Stimulated activated CD4-positive, alpha-beta T cell treated with anti-CD3 and anti-CD28 coated beads, TNF-alpha, amount 100 ng/mL, for 4 hours (primary cell): ENCODE results near the gene RBMS3.

Source experiments
- DNase-seq, 3 experiments: peaks; one replicate each; pipeline ENCODE4 v3.0.0-alpha.2; 2020; ENCODE audit warnings: low read depth in 3 of 3

Gene RBMS3

DNA sequence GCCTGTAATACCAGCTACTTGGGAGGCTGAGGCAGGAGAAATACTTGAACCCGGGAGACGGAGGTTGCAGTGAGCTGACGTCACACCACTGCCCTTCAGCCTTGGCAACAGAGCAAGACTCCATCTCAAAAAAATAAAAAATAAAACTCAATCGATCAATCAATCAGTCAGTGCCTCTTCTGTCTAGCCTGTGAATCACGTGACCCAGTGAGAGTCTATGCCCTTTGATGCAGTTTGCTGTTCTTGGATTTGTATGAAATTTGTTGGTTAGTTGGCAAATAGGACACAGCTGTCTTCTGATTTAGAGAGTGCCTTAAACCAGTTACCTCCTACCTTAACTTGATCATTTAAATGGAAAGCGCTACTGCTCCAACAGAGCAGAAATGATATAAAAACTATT is 3.6 kb upstream of the RBMS3 start:
- no peak for DNase-seq

DNA sequence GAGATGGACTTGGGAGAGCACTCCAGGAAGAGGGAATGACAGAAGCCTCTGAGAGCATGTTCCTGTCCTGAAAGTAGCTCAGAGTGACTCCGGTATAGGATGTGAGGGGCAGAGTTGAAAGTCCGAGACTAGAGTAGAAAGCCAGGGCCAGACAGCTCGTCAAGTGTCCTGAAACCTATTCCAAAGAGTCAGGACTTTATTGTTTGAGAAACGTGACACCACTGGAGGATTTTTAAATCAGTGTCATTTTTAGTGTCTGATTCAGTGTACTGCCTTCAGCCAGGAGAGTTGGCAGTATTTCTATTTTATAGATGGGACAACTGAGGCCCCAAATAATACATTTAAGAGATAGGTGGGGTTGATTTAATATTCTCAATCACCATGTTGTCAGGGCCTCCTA is 1.6 kb upstream of the RBMS3 start:
- no peak for DNase-seq

DNA sequence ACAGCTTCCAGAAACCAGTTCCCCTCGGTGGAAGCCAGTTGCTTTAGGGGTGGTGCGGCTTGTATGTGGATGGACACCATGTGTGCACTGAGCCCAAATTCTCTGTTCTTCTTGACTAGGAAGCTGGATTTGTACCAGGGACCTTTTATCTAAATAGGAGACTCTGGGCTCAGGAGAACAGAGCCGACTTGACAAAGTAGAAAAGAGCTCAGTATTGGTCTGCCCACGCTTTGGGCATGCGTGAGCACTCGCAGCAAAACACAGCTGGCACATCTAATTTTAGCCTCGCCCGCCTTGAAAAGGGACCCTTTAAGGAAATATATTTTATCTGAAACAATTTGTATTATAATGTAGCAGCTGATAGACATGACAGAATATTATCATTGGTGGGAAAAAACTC is 1.1 kb upstream of the RBMS3 start:
- no peak for DNase-seq

GRCh38 chr3:29281094-29281343 is 148 bp downstream of the RBMS3 start:
- no peak for DNase-seq

DNA sequence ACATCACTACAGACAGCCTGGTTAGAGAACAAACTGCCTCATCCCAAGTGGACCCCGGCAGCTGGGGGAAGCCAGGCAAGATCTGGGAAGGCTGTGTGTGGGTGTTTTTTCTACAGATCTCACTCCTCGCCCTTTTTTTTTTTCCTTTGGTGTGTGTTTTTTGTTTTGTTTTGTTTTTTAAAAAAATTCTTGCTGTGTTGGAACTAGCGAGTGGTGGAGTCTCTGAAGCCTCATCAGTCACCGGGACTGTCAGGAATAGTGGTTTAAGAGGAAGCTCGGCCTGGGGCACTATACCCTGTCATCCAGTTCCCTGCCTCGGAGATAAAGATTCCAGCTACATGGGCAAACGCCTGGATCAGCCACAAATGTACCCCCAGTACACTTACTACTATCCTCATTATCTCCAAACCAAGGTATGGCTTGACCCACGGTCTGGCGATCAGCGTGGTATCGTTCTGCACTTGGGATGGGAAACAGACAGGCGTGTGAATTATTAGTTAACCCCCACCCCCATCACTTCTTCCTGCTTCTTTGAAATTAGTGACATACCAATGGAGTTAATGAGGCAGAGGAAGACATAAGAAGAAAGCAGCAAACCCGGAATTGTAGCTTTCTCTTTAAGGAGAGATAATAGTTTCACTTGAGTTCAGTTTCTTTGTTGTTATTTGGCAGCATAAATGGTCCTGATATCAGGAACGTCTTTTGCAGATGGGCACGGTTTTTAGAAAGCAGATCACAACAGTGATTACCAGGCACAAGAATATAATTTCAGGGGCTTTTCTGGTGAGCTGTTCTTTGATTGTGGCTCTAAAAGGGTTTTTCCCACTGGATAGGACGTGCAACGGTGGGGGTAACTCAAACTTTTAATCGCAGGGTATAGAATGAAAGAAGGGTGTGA is 722 bp downstream of the RBMS3 start:
- DNase-seq = no peak

- no peak for DNase-seq
Measured at GRCh38 chr3:29282427-29283230, 1.8 kb downstream of the RBMS3 start.

GRCh38 chr3:29283231-29284119 is 2.6 kb downstream of the RBMS3 start:
- no peak for DNase-seq

- no peak for DNase-seq
Measured at GRCh38 chr3:29284497-29284896, 3.6 kb downstream of the RBMS3 start.

DNA sequence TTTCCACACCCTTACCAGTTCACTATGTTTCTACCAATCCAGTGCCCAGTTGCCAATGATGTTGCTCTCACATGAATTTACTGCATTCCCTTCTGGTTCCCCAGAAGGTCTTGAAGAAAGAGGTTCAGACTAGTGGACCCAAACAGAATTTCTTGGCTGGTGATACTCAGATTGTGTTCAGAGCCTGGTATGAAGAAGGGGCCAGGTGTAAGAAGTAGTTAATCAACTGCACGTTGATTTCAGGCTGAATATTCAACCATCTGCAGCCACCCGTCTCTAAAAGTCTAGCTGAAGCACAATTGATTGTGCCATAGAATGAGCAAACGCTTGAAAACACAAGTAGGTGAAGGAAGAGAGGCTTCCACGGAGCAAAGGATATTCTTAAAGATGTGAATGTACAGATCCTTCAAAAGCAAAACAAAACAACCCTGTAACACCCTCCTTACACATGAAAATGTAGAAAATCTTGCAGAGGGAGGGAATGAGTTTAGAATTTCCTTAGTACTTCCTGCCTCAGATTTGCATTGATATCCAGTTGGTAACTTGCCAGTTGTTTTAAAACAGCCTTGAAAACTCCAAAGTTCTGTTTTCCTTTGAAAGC is 4.7 kb downstream of the RBMS3 start:
- DNase-seq = no peak

- no peak for DNase-seq
Measured at GRCh38 chr3:29286478-29287240, 5.8 kb downstream of the RBMS3 start.

DNA sequence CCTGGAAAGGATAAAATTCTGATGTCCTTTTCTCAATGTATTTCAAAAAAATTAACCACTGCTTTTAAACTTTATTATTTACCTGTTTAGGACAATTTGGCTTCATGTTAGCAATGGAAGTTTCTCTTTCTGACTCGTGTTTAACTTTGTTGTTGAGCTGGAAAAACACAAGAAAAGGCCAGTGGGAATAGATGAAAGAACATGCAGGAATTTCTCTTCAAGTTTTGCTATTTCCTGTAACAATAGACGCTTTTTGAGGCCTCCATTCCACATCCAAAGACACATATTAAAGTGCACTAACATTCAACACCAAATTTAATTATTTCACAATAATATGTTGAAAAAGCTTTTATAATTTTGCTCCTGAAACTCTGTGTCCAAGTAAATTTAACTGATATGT is 9.7 kb downstream of the RBMS3 start:
- DNase-seq = no peak

- DNase-seq = no peak
Measured at GRCh38 chr3:29291260-29291981, 10.6 kb downstream of the RBMS3 start.

DNA sequence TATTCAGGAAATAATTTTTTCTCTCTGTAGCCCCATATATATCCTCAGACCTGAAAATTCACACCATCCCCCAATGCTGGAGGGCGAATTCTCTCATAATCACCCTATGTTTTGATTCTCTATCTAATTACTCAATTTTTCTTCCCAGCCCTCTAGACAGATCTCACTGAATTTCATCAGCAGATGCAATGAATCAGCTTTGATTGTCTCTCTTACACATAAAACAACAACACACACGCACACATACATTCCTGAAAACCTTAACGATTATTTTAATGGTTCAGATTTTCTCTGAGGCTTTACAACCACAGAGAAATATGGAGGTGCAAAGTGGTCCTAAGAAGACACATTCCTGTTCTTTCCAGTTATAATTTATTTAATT is 11.1 kb downstream of the RBMS3 start:
- DNase-seq = no peak

DNA sequence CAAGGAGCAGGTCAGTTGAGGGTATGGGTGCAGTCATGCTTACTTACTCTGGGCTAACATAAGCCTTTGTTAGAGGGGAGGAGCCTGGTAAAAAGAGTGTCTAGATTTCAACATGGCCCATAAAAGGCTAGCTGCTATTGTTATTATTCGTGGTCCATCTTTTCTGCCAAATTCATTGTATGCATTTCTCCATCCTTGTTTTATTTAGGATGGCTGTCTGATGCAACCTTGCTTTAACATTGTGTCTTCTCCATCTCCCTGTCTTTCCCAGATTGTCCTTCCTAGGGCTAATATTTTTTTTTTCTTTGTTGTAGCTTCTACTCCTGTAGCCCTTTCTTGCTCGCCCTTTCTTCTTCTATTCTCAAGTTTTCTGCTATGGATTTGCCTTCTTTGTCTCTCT is 12.6 kb downstream of the RBMS3 start:
- DNase-seq = no peak

DNA sequence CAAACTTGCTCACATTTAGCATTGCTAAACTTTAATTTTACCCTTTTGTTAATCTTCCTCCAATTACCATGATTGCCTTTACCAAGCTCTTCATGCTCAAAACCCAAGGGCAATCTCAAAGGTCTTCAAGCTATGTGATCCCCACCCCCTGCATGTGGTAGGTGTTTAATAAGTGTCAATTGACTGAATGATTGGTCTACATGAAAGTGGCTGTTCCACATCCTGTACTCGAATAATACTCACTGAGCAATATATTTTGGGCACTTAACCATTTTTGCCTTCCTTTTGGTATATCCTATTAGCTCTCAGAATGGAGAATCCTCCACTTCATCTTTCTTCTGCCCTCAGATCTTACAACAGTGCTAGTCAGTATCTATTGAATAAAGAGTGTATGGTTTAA is 17.1 kb downstream of the RBMS3 start:
- DNase-seq = no peak

GRCh38 chr3:29301332-29302019 is 20.6 kb downstream of the RBMS3 start:
- DNase-seq = no peak

DNA sequence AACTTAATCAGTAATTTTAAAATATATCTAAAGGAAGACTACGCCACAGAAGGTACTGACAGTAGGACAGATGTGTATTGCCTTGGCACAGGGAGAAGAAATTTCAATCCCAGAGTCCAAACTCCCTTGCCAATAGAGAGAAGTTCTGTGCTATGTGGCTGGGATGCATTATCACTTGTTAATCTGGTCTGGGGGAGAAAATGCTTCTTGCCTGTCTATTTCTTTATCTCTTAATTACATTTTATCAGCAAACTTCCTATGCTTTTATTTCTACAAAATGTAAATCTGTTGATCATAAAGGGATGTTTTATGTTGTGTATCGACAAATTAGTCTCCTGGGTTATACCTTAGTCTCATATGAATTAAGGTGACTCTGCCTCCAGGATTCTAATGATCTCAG is 21.7 kb downstream of the RBMS3 start:
- DNase-seq = no peak

DNA sequence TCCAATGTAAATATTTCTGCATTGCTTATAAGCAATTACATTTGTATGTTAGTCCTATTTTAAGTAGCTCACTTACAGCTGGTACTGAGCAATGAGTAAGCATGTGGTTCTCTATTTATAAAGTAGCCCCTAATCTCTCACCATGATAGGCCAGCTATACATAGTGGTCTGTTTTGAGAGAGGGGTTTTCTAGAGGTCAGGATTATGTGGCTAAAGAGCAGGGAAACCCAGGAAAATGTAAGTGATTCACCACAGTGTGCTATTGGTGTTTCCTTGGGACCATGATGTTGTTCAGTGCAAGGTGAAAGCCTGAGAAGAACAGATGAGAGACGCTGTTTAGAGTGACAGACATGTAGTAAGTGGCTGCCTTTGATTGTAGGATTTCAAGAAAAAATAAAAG is 26.4 kb downstream of the RBMS3 start:
- no peak for DNase-seq

DNA sequence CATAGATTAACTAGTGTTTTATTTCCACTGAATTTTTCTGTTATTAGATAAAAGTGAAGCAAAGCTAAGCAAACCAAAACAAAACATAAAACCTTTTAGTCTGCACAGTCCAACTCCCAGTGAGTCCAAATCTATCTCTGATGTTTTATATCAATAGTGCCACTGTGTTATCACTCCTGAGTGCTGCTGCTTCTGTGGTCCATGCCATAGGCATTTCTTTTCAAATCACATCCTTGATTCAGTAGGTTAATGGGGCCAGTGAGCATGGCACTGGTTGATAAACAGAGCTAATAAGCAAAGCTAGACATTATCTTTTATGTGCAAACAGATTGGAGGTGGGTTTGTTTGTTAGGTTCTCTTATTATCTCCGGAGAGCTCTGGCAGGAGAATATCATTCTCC is 30.0 kb downstream of the RBMS3 start:
- no peak for DNase-seq

DNA sequence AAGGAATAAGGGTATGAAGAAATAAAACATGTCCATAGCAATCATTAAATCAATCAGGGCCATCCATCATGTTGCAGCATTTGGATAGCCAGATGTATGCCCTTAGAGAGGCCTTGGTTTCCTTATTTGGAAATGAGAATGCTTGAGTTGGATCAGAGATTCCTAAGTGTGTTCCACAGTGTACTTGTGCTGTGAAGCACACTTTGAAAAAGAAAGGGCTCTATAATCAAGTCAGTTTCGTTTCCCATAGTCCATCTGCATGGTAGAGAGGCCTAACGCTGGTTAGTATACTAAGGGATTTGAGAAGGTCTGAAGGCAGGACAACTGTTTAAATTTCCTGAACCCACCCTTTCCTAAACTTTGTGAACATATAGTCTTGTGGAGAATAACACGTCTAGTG is 30.9 kb downstream of the RBMS3 start:
- no peak for DNase-seq
